ENCODE data around the gene HEPACAM2.

HEPACAM2 gene

GRCh38 chr7:93205046-93205445 is 21.2 kb downstream of the HEPACAM2 start:
- TF ChIP-seq CTCF (IDR thresholded peaks at IDR 0.05; ENCODE audit: insufficient read depth, low read depth, low read length, missing control alignments) = no peak
- DNase-seq (ENCODE audit: low read depth) = no peak
- no peak overlapping the region for H3K4me3 ChIP-seq (ENCODE audit: low read length)

- no peak for DNase-seq (ENCODE audit: low read depth)
- H3K4me3 ChIP-seq (ENCODE audit: low read length) = no peak overlapping the region
- no peak for TF ChIP-seq CTCF (IDR thresholded peaks at IDR 0.05; ENCODE audit: insufficient read depth, low read depth, low read length, missing control alignments)
Measured at GRCh38 chr7:93203496-93203895, 22.8 kb downstream of the HEPACAM2 start.

- TF ChIP-seq CTCF (IDR thresholded peaks at IDR 0.05; ENCODE audit: insufficient read depth, low read depth, low read length, missing control alignments) = no peak
- H3K4me3 ChIP-seq (ENCODE audit: low read length) = no peak overlapping the region
- DNase-seq (ENCODE audit: low read depth) = no peak
Measured at GRCh38 chr7:93202594-93203250, 23.5 kb downstream of the HEPACAM2 start.

- peak; percentile 13 for DNase-seq (ENCODE audit: low read depth)
- no peak for TF ChIP-seq CTCF (IDR thresholded peaks at IDR 0.05; ENCODE audit: insufficient read depth, low read depth, low read length, missing control alignments)
- H3K4me3 ChIP-seq (ENCODE audit: low read length) = no peak overlapping the region
Measured at GRCh38 chr7:93198472-93198871, 27.8 kb downstream of the HEPACAM2 start.

- DNase-seq (ENCODE audit: low read depth) = no peak
- H3K4me3 ChIP-seq (ENCODE audit: low read length) = no peak overlapping the region
- no peak for TF ChIP-seq CTCF (IDR thresholded peaks at IDR 0.05; ENCODE audit: insufficient read depth, low read depth, low read length, missing control alignments)
Measured at GRCh38 chr7:93196336-93196735, 29.9 kb downstream of the HEPACAM2 start.

- TF ChIP-seq CTCF (IDR thresholded peaks at IDR 0.05; ENCODE audit: insufficient read depth, low read depth, low read length, missing control alignments) = no peak
- DNase-seq (ENCODE audit: low read depth) = peak; percentile 81
Measured at GRCh38 chr7:93194386-93194785, 31.9 kb downstream of the HEPACAM2 start.

More at GRCh38 chr7:93194386-93194785, 31.9 kb downstream of the HEPACAM2 start:
- no peak overlapping the region for H3K4me3 ChIP-seq (ENCODE audit: low read length)

Measured in epithelial cell of esophagus (primary cell).